Bronchial epithelial cell (primary cell): ENCODE measurements around the gene ZCCHC3. TPM values are rescaled to one million over a fixed set of nuclear protein-coding genes. Genes with fewer than 3 reads are reported as not detected.

Source experiments
- DNase-seq: peaks from one replicate; pipeline ENCODE4 v3.0.0-alpha.2; 2010; ENCODE audit warnings: low read depth
- FAIRE-seq: peaks from 2 replicates; lab custom pipeline; 2011; peaks lifted over from hg19 to GRCh38; lab: Jason Lieb, UNC
- H3K27me3 ChIP-seq: 2 replicates; pipeline ENCODE4 v1.5.1; 2011; ENCODE audit warnings: low read length; ENCODE audit not compliant: control insufficient read depth, insufficient read depth
- H3K36me3 ChIP-seq: 2 replicates; pipeline ENCODE4 v1.5.1; 2011; ENCODE audit warnings: low read length; ENCODE audit not compliant: control insufficient read depth, insufficient read depth
- H3K4me3 ChIP-seq: 2 replicates; pipeline ENCODE4 v1.5.1; 2011; ENCODE audit warnings: mild to moderate bottlenecking, low read depth, low read length, control low read depth
- total RNA-seq: library from RNA; depleted of rRNA; stranded (reverse); fragments of >200 nt; gene quantifications from 2 replicates; pipeline ENCODE4 v1.2.1, GENCODE V29; 2014
- TF ChIP-seq, protein P1 (sequence below): IDR thresholded peaks from 2 replicates; pipeline ENCODE4 v1.5.1; 2011; ENCODE audit warnings: mild to moderate bottlenecking, moderate library complexity, low read length, control low read depth, inconsistent platforms; ENCODE audit not compliant: insufficient read depth, severe bottlenecking

ZCCHC3 gene
- total RNA-seq, 1 donor from 2014 or later, result 9.7 TPM

GRCh38 chr20:258963-259362 is 38.4 kb upstream of the ZCCHC3 start:
- DNase-seq (peak; percentile 30), FAIRE-seq (no peak)
- TF ChIP-seq, protein P1, sequence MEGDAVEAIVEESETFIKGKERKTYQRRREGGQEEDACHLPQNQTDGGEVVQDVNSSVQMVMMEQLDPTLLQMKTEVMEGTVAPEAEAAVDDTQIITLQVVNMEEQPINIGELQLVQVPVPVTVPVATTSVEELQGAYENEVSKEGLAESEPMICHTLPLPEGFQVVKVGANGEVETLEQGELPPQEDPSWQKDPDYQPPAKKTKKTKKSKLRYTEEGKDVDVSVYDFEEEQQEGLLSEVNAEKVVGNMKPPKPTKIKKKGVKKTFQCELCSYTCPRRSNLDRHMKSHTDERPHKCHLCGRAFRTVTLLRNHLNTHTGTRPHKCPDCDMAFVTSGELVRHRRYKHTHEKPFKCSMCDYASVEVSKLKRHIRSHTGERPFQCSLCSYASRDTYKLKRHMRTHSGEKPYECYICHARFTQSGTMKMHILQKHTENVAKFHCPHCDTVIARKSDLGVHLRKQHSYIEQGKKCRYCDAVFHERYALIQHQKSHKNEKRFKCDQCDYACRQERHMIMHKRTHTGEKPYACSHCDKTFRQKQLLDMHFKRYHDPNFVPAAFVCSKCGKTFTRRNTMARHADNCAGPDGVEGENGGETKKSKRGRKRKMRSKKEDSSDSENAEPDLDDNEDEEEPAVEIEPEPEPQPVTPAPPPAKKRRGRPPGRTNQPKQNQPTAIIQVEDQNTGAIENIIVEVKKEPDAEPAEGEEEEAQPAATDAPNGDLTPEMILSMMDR, result no peak
- Histone ChIP-seq H3K36me3 (no peaks in the 10 kb centered on the region), H3K27me3 (no peaks in the 10 kb centered on the region), H3K4me3 (no peak overlapping the region)

GRCh38 chr20:259981-260380 is 37.4 kb upstream of the ZCCHC3 start:
- TF ChIP-seq, protein P1, result no peak
- no peak for DNase-seq
- no peaks in the 10 kb centered on the region for H3K27me3 ChIP-seq
- H3K36me3 ChIP-seq, result no peaks in the 10 kb centered on the region
- no peak overlapping the region for H3K4me3 ChIP-seq
- no peak for FAIRE-seq

- H3K4me3 ChIP-seq, result no peak overlapping the region
- H3K36me3 ChIP-seq, result no peaks in the 10 kb centered on the region
- TF ChIP-seq, protein P1, result no peak
- no peak for DNase-seq
- FAIRE-seq, result no peak
- peaks cover 6% of the 10 kb centered on the region for H3K27me3 ChIP-seq
These were observed 33.7 kb upstream of the ZCCHC3 start for GRCh38 chr20:263701-264100.

- peaks cover 6% of the 10 kb centered on the region for H3K27me3 ChIP-seq
- DNase-seq (peak; percentile 34), FAIRE-seq (no peak)
- TF ChIP-seq, protein P1, result peak; percentile 97
- H3K4me3 ChIP-seq, result peak overlapping the region; percentile 39
- no peaks in the 10 kb centered on the region for H3K36me3 ChIP-seq
These were observed 30.5 kb upstream of the ZCCHC3 start for GRCh38 chr20:266596-267562.

GRCh38 chr20:270517-270916 is 26.9 kb upstream of the ZCCHC3 start:
- DNase-seq (no peak), FAIRE-seq (no peak)
- no peaks in the 10 kb centered on the region for H3K36me3 ChIP-seq
- TF ChIP-seq, protein P1, result no peak
- peaks cover 6% of the 10 kb centered on the region for H3K27me3 ChIP-seq
- H3K4me3 ChIP-seq, result no peak overlapping the region
